Fibroblast of villous mesenchyme (primary cell): Measurements from ENCODE around the gene IDH3B. TPM values are rescaled to one million over a fixed set of nuclear protein-coding genes. Genes with fewer than 3 reads are reported as not detected.

Experiments used
- DNase-seq: peaks from one replicate; pipeline ENCODE4 v3.0.0-alpha.2; 2010; ENCODE audit warnings: low read depth
- H3K4me3 ChIP-seq: 2 replicates; pipeline ENCODE4 v1.5.1; 2011; ENCODE audit warnings: low read depth, mild to moderate bottlenecking, low read length
- CTCF ChIP-seq: IDR thresholded peaks from 2 replicates; pipeline ENCODE4 v1.5.1; 2012; ENCODE audit warnings: low read depth, mild to moderate bottlenecking, low read length; ENCODE audit not compliant: insufficient read depth
- total RNA-seq: library from RNA; depleted of rRNA; stranded (reverse); fragments of >200 nt; gene quantifications from 2 replicates; pipeline ENCODE4 v1.2.3, GENCODE V29; 2012

IDH3B gene
- total RNA-seq, 1 donor = 63.0 TPM

GRCh38 chr20:2706688-2707352, 42.8 kb upstream of the IDH3B start:
- no peak overlapping the region for H3K4me3 ChIP-seq
- DNase-seq = no peak
- no peak for TF ChIP-seq CTCF

- no peak for TF ChIP-seq CTCF
- DNase-seq = no peak
- no peak overlapping the region for H3K4me3 ChIP-seq
Measured at GRCh38 chr20:2705931-2706645, 42.1 kb upstream of the IDH3B start.

GRCh38 chr20:2703716-2704475, 39.9 kb upstream of the IDH3B start:
- no peak for DNase-seq
- no peak overlapping the region for H3K4me3 ChIP-seq
- no peak for TF ChIP-seq CTCF

- no peak for TF ChIP-seq CTCF
- no peak for DNase-seq
- H3K4me3 ChIP-seq = no peak overlapping the region
Measured at GRCh38 chr20:2701671-2702081, 37.7 kb upstream of the IDH3B start.

- no peak for TF ChIP-seq CTCF
- no peak overlapping the region for H3K4me3 ChIP-seq
- DNase-seq = no peak
Measured at GRCh38 chr20:2700913-2701620, 37.1 kb upstream of the IDH3B start.

- no peak for DNase-seq
- TF ChIP-seq CTCF = no peak
- H3K4me3 ChIP-seq = no peak overlapping the region
Measured at GRCh38 chr20:2699775-2700413, 35.9 kb upstream of the IDH3B start.
